Kidney (tissue), 14 donors: ENCODE data around the gene GMDS. TPM values are rescaled to one million over a fixed set of nuclear protein-coding genes. Genes with fewer than 3 reads are reported as not detected.

ENCODE experiments used
- DNase-seq, 5 donors: peaks; one replicate each; pipeline ENCODE4 v3.0.0-alpha.2; 2013 to 2020
- FAIRE-seq: peaks from 2 replicates; lab custom pipeline; 2012; peaks lifted over from hg19 to GRCh38; lab: Jason Lieb, UNC
- H3K27ac ChIP-seq, 2 donors: one replicate each; pipeline ENCODE4 v1.7.0; 2013; ENCODE audit warnings: low read depth in 2 of 2, low read length in 2 of 2, inconsistent platforms in 1 of 2
- H3K27me3 ChIP-seq: one replicate; pipeline ENCODE4 v1.7.1; 2013; ENCODE audit warnings: low read length, inconsistent platforms; ENCODE audit not compliant: control insufficient read depth, insufficient read depth
- H3K36me3 ChIP-seq, 3 donors: one replicate each; pipeline versions ENCODE4 v1.7.0 to v1.7.1; 2013; ENCODE audit warnings: low read length in 3 of 3, control low read depth in 1 of 3, inconsistent platforms in 1 of 3; ENCODE audit not compliant: insufficient read depth in 3 of 3, control insufficient read depth in 2 of 3
- H3K4me1 ChIP-seq, 3 donors: one replicate each; pipeline versions ENCODE4 v1.7.0 to v1.7.1; 2013; ENCODE audit warnings: low read length in 3 of 3, inconsistent platforms in 1 of 3, low read depth in 1 of 3; ENCODE audit not compliant: control insufficient read depth in 2 of 3, insufficient read depth in 2 of 3
- H3K4me3 ChIP-seq, 3 donors: one replicate each; pipeline versions ENCODE4 v1.7.0 to v1.8.1; 2013; ENCODE audit warnings: low read length in 3 of 3, control low read depth in 1 of 3, inconsistent platforms in 1 of 3
- H3K9ac ChIP-seq, 3 donors: one replicate each; pipeline versions ENCODE4 v1.7.0 to v1.7.1; 2013; ENCODE audit warnings: low read length in 3 of 3, control low read depth in 1 of 3, inconsistent platforms in 1 of 3
- H3K9me3 ChIP-seq, 3 donors: one replicate each; pipeline versions ENCODE4 v1.7.0 to v1.7.1; 2013; ENCODE audit warnings: low read length in 3 of 3, control low read depth in 1 of 3, inconsistent platforms in 1 of 3; ENCODE audit not compliant: control insufficient read depth in 2 of 3, insufficient read depth in 1 of 3
- intact Hi-C: fragments of 100-400 bp; cut with DNase I; formaldehyde crosslinking; loops from one replicate; pipeline ENCODE4 v1.11.1; 2022
- polyA plus RNA-seq: library from polyadenylated mRNA; stranded (reverse); fragments of 350-450 nt; fragmentation: Illumina TruSeq; extraction: RNeasy Lipid Tissue Mini Kit (QIAGEN cat#74804); gene quantifications from one replicate; pipeline ENCODE4 v1.2.3, GENCODE V29; 2014; ENCODE audit warnings: low read depth, low replicate concordance; ENCODE audit not compliant: insufficient read depth
- total RNA-seq: library from RNA; stranded (reverse); fragmentation: NEBNext Ultra II Directional; extraction: Animal tissue kit (Norgen Biotek cat#: 25700); gene quantifications from one replicate; pipeline ENCODE4 v1.2.1, GENCODE V29; 2021
- TF ChIP-seq, protein P1 (sequence below): IDR thresholded peaks from 3 replicates; pipeline ENCODE4 v1.5.1; 2012; ENCODE audit warnings: mild to moderate bottlenecking, moderate library complexity, borderline replicate concordance; ENCODE audit not compliant: insufficient read depth; ENCODE audit errors: extremely low read depth
- donor health status: control.
- donor health status: control.
- donor health status: control.
- donor health status: control.
- donor health status: control.
- donor health status: DM: yes; HTN: yes; CAD: no.
- donor health status: Normal renal cell carcinoma (clear cell type).

GMDS gene
- total and polyA plus RNA-seq, 2 donors from 2014 or later, result 49.6 to 63.7 TPM

DNA sequence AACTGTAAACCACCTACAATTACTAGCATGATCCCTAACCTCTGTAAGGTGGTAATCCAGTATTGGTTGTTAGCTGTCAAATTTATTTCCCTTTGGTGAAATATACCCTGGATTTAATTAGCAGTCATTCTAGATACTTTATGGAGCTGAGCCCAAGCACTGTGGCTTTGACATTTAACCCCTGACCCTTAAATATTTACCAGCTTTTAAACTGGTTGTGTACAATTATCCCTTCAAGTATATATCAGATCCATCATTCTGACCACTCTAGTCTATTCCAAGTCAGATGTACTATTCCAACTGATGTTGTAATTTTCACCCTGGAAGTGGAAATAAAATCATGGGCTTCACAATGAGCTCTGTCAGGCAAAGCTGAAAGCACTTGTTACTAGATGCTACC, 406.0 kb downstream of the GMDS start:
- Histone ChIP-seq H3K9ac (no peak overlapping the region), H3K27me3 (no peaks in the 10 kb centered on the region), H3K27ac (no peak overlapping the region), H3K36me3 (no peaks in the 10 kb centered on the region), H3K4me3 (no peak overlapping the region), H3K9me3 (no peaks in the 10 kb centered on the region), H3K4me1 (peaks cover 3 to 13% (median 10%) of the 10 kb centered on the region in 3 donors)
- intact Hi-C loops, result no loop called here
- TF ChIP-seq, protein P1, sequence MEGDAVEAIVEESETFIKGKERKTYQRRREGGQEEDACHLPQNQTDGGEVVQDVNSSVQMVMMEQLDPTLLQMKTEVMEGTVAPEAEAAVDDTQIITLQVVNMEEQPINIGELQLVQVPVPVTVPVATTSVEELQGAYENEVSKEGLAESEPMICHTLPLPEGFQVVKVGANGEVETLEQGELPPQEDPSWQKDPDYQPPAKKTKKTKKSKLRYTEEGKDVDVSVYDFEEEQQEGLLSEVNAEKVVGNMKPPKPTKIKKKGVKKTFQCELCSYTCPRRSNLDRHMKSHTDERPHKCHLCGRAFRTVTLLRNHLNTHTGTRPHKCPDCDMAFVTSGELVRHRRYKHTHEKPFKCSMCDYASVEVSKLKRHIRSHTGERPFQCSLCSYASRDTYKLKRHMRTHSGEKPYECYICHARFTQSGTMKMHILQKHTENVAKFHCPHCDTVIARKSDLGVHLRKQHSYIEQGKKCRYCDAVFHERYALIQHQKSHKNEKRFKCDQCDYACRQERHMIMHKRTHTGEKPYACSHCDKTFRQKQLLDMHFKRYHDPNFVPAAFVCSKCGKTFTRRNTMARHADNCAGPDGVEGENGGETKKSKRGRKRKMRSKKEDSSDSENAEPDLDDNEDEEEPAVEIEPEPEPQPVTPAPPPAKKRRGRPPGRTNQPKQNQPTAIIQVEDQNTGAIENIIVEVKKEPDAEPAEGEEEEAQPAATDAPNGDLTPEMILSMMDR, result no peak
- DNase-seq (peak in 1 of 5 donors; percentile 51), FAIRE-seq (no peak)

DNA sequence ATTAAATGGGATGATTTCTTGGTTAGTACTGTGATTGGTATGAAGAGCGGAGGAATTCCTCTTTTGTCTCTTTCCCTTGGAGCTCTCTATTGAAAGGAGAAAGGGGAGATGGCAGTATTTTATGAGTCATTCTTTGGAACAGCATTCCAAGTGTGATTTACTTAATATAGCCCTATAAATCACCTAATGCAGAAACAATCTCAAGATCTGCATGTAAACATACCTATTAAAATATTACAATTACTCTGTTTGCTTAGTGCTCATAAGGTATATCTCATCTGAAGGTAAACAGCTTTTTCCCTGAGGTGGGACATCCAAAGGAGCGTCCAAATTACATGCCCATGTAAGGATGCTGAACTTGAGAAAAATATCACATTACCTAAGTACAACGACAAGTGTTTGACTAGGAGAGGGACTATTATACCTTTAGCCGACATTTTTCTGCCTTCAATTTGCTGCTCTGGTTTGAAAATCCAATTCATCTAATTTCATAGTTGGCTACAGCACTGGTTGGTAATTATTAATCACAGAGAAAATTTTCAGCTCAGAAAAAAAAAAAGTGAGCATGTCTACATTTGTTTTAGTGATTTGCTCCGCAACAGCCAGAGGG, 406.7 kb downstream of the GMDS start:
- DNase-seq, result peak in 2 of 5 donors; percentile 36 to 60
- Histone ChIP-seq H3K27me3 (no peaks in the 10 kb centered on the region), H3K9me3 (no peaks in the 10 kb centered on the region), H3K36me3 (no peaks in the 10 kb centered on the region), H3K4me1 (peaks cover 3 to 13% (median 10%) of the 10 kb centered on the region in 3 donors), H3K27ac (no peak overlapping the region), H3K4me3 (no peak overlapping the region), H3K9ac (no peak overlapping the region)
- TF ChIP-seq, protein P1, result no peak
- no peak for FAIRE-seq
- intact Hi-C loops, result no loop called here

DNA sequence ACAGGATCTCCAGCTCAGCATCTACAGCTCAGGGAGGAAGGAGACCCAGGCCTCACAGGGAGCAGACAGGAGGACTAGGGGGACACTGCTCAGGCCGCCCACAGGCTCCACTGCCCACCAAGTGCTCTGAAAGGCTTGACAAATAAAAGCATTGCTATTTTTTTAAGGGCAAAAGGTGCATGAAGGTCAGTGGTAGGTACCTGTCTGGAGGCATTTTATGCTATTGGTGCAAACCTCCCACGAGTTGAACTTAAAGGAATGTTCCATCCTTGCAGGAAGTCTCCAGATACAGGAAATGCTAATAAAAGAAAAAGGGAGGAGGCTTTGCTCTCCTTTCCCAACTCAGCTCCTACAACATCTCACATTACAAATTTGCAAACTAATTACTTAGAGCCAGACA, 407.6 kb downstream of the GMDS start:
- intact Hi-C loops, result no loop called here
- DNase-seq, result peak in 3 of 5 donors; percentile 50 to 68 (median 68)
- FAIRE-seq, result no peak
- Histone ChIP-seq H3K4me3 (no peak overlapping the region), H3K27me3 (no peaks in the 10 kb centered on the region), H3K36me3 (no peaks in the 10 kb centered on the region), H3K9me3 (no peaks in the 10 kb centered on the region), H3K4me1 (peaks cover 7 to 13% (median 10%) of the 10 kb centered on the region in 3 donors), H3K9ac (no peak overlapping the region), H3K27ac (no peak overlapping the region)
- TF ChIP-seq, protein P1, result no peak
